IPS-18a (cell line): ENCODE measurements around the gene ADH6.

Experiments
- H3K27ac ChIP-seq: one replicate; pipeline ENCODE4 v1.5.1; 2013; ENCODE audit warnings: low read length
- H3K27me3 ChIP-seq: one replicate; pipeline ENCODE4 v1.6.1; 2013; ENCODE audit warnings: mild to moderate bottlenecking, low read length; ENCODE audit not compliant: control insufficient read depth, insufficient read depth
- H3K36me3 ChIP-seq: one replicate; pipeline ENCODE4 v1.6.1; 2013; ENCODE audit warnings: low read depth, low read length; ENCODE audit not compliant: control insufficient read depth
- H3K4me1 ChIP-seq: one replicate; pipeline ENCODE4 v1.6.1; 2013; ENCODE audit warnings: low read depth, low read length; ENCODE audit not compliant: control insufficient read depth
- H3K4me3 ChIP-seq: one replicate; pipeline ENCODE4 v1.5.1; 2013; ENCODE audit warnings: low read length
- H3K9ac ChIP-seq: one replicate; pipeline ENCODE4 v1.6.1; 2013; ENCODE audit warnings: mild to moderate bottlenecking, low read length, moderate library complexity
- H3K9me3 ChIP-seq: one replicate; pipeline ENCODE4 v1.6.1; 2013; ENCODE audit warnings: low read depth, low read length; ENCODE audit not compliant: control insufficient read depth

ADH6 gene

DNA sequence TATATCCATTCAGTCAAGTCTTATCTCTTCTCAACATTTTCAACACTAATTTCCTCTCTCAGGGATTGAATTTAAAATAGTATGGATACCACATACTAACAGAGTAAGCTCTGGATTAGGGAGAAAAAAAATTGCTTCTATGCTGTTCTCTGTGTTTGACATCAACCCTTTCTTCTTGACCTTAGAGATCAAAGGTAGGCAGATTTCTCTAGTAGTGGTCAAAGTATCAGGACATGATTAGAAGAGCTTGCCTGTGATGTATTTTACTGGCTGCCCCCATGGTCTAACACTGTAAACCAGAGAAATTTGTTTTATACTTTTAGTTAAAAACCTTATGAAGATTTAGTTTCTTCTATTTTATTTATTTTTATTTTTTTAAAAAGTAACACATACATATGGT lies 8.3 kb downstream of the ADH6 start:
- Histone ChIP-seq H3K4me1 (peaks cover 14% of the 10 kb centered on the region), H3K36me3 (no peaks in the 10 kb centered on the region), H3K27ac (no peak overlapping the region), H3K4me3 (no peak overlapping the region), H3K9me3 (no peaks in the 10 kb centered on the region), H3K9ac (no peak overlapping the region), H3K27me3 (no peaks in the 10 kb centered on the region)

DNA sequence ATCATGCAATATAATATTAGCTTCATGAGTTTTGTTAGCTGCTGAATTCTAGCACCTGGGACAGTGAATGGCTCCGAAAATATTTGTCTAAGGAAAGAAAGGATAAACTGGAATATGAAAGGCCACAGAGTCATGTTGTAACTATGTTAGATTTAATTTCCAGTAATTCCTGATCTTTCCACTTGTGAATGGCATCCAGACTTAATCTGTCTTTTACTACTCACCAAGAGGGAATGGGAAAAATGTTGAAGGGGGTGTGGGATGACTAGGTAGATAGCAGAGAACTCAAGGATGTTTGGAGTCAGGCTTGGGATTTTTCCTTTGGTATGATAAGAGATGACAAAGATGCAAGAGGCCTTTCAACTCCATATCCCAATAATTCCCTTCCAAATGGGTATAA lies 9.4 kb downstream of the ADH6 start:
- H3K4me1 ChIP-seq: peaks cover 23% of the 10 kb centered on the region
- no peak overlapping the region for H3K27ac ChIP-seq
- H3K36me3 ChIP-seq: no peaks in the 10 kb centered on the region
- H3K27me3 ChIP-seq: no peaks in the 10 kb centered on the region
- H3K9ac ChIP-seq: no peak overlapping the region
- no peaks in the 10 kb centered on the region for H3K9me3 ChIP-seq
- H3K4me3 ChIP-seq: no peak overlapping the region

DNA sequence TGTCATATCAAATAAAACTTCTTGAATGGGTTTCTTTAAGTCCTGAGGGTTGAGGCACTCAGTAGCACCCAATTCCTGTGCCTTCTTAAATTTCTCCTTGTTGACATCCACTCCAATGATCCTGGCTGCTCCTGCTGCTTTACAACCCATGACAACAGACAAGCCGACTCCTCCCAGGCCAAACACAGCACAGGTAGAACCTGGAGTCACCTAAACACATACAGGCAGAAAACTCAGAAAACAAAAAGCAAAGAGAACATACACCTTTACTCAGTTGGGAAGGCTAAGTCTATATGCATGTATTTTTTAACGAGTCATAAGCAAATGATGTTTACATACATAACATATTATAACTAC lies 10.3 kb downstream of the ADH6 start:
- no peaks in the 10 kb centered on the region for H3K9me3 ChIP-seq
- no peak overlapping the region for H3K4me3 ChIP-seq
- no peaks in the 10 kb centered on the region for H3K36me3 ChIP-seq
- H3K9ac ChIP-seq: no peak overlapping the region
- peaks cover 26% of the 10 kb centered on the region for H3K4me1 ChIP-seq
- no peak overlapping the region for H3K27ac ChIP-seq
- H3K27me3 ChIP-seq: no peaks in the 10 kb centered on the region

DNA sequence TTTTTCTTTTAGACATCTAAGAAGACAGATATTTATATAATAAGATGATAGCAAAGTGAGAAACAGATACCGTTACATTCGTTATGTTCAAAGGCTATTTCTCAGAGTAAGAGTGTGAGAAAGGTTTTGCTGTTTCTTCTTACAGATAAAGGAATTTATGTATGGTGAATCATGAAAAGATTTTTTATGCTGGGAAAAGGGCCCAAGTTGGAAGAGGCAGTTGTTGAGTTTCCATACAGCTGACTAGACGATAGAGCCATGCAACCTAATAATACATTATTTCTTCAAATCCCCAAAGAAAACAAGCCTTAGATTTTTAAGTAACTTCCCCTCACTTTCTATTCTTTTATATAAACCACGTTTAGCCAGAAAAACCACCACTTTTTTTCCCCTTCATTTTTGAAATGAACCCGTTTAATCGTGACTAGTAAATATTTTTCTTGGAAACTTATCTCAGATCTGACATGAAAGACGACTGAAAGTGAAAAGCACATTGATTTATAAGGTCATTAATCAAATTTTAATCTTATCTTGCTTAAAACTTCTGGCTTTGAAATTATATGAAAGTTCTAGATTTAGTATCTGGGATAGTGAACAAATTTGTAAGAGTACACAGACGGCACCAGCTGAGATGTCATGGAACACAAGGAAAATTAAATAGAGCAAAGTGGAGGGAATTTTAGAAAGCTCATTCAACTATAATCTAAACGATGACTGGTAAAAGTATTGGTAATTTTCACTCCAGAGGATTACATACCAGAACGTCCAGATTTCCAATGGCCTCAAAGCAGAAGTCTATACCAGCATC lies 10.9 kb downstream of the ADH6 start:
- no peak overlapping the region for H3K27ac ChIP-seq
- no peak overlapping the region for H3K4me3 ChIP-seq
- H3K9me3 ChIP-seq: no peaks in the 10 kb centered on the region
- H3K27me3 ChIP-seq: no peaks in the 10 kb centered on the region
- no peak overlapping the region for H3K9ac ChIP-seq
- H3K36me3 ChIP-seq: no peaks in the 10 kb centered on the region
- H3K4me1 ChIP-seq: peaks cover 26% of the 10 kb centered on the region

DNA sequence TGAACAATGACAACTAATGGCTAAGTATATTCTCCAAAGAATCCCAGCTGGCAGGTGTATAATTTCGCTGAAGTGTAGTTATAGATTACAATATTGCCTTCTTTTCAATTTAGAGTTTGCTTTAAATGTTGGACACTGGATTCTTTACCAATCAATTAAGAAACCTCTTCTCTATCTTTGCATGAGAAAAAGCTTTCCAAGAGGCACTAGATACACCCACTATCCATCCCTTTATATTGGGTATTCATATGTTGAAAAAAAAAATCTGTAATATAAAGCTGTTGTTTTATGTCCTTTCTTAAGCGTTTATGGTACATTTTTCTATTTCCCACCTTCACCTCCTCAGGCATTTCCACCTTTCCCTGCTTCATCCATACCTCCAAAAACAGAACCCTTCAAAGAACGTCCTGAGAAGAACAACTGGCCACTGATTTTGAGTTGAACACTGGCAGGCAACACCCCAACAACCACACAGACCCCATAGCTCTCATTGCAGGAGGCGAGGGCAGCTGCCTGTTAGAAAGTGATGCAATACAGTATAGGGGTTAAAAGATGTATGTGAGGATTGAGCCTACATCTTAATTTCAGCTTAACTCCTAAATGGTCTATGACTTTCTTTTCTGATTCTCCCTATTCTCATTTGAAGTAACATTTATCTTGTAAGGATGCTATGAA lies 11.8 kb downstream of the ADH6 start:
- Histone ChIP-seq H3K9me3 (no peaks in the 10 kb centered on the region), H3K9ac (no peak overlapping the region), H3K4me1 (peaks cover 26% of the 10 kb centered on the region), H3K4me3 (no peak overlapping the region), H3K27ac (no peak overlapping the region), H3K27me3 (no peaks in the 10 kb centered on the region), H3K36me3 (no peaks in the 10 kb centered on the region)

DNA sequence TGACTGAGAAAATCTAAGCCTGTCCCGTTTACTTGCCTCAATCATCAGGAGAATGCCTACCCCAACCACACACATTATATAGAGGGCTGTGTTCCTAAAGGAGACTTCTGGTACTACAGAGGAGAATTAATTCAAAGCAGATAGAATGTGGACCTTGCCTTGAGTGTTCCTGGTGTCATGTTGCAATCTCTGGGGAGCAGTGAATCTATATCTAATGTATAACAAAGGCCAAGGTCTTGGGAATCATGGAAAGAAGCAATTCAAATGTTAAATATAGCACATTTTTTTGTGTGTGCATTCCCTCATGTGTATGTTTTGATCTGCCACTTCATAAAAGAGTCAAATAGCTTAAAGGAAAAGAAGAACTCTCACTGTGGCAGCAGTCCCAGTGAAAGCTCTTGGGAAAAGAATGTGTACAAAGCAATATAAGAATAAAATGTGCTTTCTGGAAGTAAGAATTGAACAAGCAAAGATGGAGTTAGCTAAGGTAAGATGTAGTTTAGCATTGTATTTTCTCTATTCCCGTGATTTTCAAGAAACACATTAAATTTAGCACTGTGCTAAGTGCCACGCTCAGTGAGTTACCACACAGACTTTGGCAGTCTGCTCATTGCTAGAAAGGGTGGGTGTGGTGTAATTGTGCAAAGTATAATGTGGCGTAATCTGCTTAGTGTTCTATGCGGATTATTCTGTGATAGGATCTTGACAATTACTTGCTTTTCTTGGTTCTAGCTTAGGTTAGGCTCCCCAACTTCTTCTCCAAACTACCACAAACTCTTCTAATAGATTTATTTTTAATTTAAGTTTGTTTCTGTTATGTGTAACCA lies 13.7 kb downstream of the ADH6 start:
- Histone ChIP-seq H3K27me3 (no peaks in the 10 kb centered on the region), H3K36me3 (no peaks in the 10 kb centered on the region), H3K9ac (no peak overlapping the region), H3K9me3 (no peaks in the 10 kb centered on the region), H3K27ac (no peak overlapping the region), H3K4me1 (peaks cover 26% of the 10 kb centered on the region), H3K4me3 (no peak overlapping the region)

DNA sequence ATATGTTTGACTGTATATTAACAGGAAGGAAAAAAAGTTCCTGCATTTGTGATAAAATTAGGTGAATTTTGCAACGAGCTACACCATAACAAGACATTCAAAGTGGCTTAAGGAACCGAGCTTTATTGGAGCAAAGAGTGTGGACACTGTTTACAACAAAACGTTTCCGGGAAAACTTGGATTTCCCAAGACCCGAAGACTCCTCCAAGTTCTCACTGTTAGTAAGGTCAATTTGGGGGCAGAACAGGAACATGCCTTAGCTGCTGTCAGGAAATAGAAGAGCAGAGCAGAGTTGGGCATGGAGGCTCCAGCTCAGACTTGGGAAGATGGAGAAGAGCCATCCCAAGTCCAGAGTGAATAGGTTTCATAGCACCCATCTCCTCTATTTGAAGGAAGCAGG lies 16.5 kb downstream of the ADH6 start:
- Histone ChIP-seq H3K4me3 (no peak overlapping the region), H3K27ac (no peak overlapping the region), H3K27me3 (no peaks in the 10 kb centered on the region), H3K36me3 (no peaks in the 10 kb centered on the region), H3K9me3 (no peaks in the 10 kb centered on the region), H3K9ac (no peak overlapping the region), H3K4me1 (peaks cover 19% of the 10 kb centered on the region)

DNA sequence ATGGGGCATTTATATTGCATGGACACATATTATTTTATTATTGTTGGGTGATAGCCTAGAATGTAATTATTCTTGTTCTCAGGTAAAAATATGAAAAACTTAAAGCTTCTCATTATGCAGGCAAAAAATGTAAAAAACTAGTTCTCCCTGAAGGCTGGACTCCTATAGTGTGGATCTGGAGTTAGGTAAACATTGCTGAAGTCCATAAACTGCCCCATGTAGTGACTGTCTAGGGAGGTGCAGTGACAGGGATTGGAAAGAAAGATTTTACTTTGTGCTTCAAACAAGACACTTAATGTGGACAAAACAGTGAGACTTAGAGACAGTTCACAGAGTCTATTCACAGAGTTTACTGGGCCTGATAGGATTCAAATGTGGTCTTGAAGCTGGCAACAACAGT lies 17.0 kb downstream of the ADH6 start:
- no peak overlapping the region for H3K27ac ChIP-seq
- peaks cover 14% of the 10 kb centered on the region for H3K4me1 ChIP-seq
- H3K9ac ChIP-seq: no peak overlapping the region

DNA sequence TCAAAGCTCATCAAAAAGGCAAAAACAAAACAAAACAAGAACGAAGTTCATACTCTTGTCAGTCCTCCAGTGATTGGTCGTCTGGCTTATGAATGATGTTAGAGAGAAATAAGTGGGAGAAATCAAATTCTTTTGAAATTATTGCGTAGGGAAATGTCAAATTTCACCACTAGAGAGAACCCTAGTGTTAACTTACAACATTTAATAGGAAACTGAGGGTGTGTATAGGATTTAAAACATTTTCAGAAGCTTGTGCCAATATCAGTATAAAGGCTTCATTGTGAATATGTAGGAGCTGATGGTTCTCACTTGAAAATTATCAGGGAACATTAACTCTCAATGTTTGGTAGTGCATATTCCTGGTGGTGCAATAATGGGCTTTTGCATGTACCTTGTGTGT lies 17.4 kb downstream of the ADH6 start:
- no peak overlapping the region for H3K27ac ChIP-seq
- no peaks in the 10 kb centered on the region for H3K27me3 ChIP-seq
- H3K4me1 ChIP-seq: peaks cover 12% of the 10 kb centered on the region
- no peaks in the 10 kb centered on the region for H3K36me3 ChIP-seq
- H3K9ac ChIP-seq: no peak overlapping the region
- H3K9me3 ChIP-seq: no peaks in the 10 kb centered on the region
- no peak overlapping the region for H3K4me3 ChIP-seq

More for the DNA sequence above, 17.0 kb downstream of the ADH6 start:
- H3K4me3 ChIP-seq: no peak overlapping the region
- no peaks in the 10 kb centered on the region for H3K9me3 ChIP-seq
- no peaks in the 10 kb centered on the region for H3K27me3 ChIP-seq
- H3K36me3 ChIP-seq: no peaks in the 10 kb centered on the region

DNA sequence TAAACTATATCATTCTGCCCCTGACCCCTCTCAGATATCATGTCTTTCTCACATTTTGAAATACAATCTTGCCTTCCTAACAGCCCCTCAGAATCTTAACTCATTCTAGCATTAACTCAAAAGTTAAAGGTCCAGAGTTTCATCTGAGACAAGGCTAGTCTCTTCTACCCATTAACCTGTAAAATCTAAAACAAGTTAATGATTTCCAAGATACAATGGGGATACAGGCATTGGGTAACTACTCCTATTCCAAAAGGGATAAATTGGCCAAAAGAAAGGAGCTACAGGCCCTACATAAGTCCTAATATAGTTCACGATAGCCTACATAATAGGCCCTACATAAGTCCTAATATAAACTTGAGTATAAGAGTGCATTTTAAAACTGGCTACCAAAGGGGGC lies 18.9 kb downstream of the ADH6 start:
- no peak overlapping the region for H3K9ac ChIP-seq
- H3K4me3 ChIP-seq: no peak overlapping the region
- no peak overlapping the region for H3K27ac ChIP-seq
- H3K27me3 ChIP-seq: no peaks in the 10 kb centered on the region
- no peaks in the 10 kb centered on the region for H3K9me3 ChIP-seq
- no peaks in the 10 kb centered on the region for H3K36me3 ChIP-seq
- H3K4me1 ChIP-seq: peaks cover 8% of the 10 kb centered on the region

DNA sequence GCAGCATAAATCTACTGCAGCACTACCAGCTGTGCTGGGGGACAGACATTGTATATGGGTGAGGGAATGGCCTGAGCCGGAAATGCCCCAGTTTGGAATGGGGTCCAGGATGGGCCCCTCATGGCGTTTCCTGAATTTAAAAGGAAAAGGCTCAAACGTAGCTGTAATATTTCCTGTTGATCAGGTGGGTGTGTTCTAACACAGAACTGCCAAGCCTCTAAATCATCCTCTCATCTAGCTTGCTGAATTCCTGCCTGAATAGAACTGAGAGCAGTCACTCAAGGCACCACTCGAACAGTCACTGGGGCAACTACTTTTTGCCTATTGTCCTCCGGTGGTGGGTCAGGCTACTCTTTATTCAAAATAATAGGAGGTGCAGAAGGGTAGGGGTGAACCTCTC lies 28.7 kb downstream of the ADH6 start:
- no peak overlapping the region for H3K4me3 ChIP-seq
- H3K36me3 ChIP-seq: no peaks in the 10 kb centered on the region
- peaks cover 3% of the 10 kb centered on the region for H3K9me3 ChIP-seq
- no peak overlapping the region for H3K9ac ChIP-seq
- H3K4me1 ChIP-seq: no peaks in the 10 kb centered on the region
- H3K27ac ChIP-seq: no peak overlapping the region
- H3K27me3 ChIP-seq: no peaks in the 10 kb centered on the region
